H9 (cell line): Measurements from ENCODE around the gene LBHD2. TPM values are rescaled to one million over a fixed set of nuclear protein-coding genes. Genes with fewer than 3 reads are reported as not detected.

Source experiments
- DNase-seq: peaks from one replicate; pipeline ENCODE4 v3.0.0-alpha.2; 2017
- H2AFZ ChIP-seq: one replicate; pipeline ENCODE4 v1.6.1; 2013; ENCODE audit warnings: mild to moderate bottlenecking, low read length, control low read depth, moderate library complexity
- H2AK5ac ChIP-seq: 2 replicates; pipeline ENCODE4 v1.6.1; 2013; ENCODE audit warnings: low read length, control low read depth, mixed read lengths; ENCODE audit not compliant: insufficient read length
- H2BK120ac ChIP-seq: one replicate; pipeline ENCODE4 v1.6.1; 2013; ENCODE audit warnings: low read depth, mild to moderate bottlenecking, low read length, control low read depth, inconsistent platforms; ENCODE audit not compliant: poor library complexity, severe bottlenecking
- H2BK12ac ChIP-seq: 2 replicates; pipeline ENCODE4 v1.6.1; 2013; ENCODE audit warnings: low read length, control low read depth, mixed read lengths, low read depth; ENCODE audit not compliant: insufficient read length
- H2BK15ac ChIP-seq: 2 replicates; pipeline ENCODE4 v1.6.1; 2013; ENCODE audit warnings: low read depth, low read length, control low read depth
- H2BK20ac ChIP-seq: one replicate; pipeline ENCODE4 v1.6.1; 2013; ENCODE audit warnings: low read depth, mild to moderate bottlenecking, low read length, control low read depth, inconsistent platforms; ENCODE audit not compliant: poor library complexity, severe bottlenecking
- H2BK5ac ChIP-seq: 2 replicates; pipeline ENCODE4 v1.6.1; 2013; ENCODE audit warnings: low read length, control low read depth, mixed read lengths; ENCODE audit not compliant: insufficient read length
- H3K14ac ChIP-seq: 2 replicates; pipeline ENCODE4 v1.6.1; 2013; ENCODE audit warnings: low read length, control low read depth; ENCODE audit not compliant: insufficient read depth
- H3K18ac ChIP-seq: 2 replicates; pipeline ENCODE4 v1.6.1; 2013; ENCODE audit warnings: low read depth, mild to moderate bottlenecking, mixed read lengths, low read length, control low read depth; ENCODE audit not compliant: insufficient read length
- H3K23ac ChIP-seq: 2 replicates; pipeline ENCODE4 v1.6.1; 2013; ENCODE audit warnings: low read length, control low read depth, mixed read lengths, low read depth; ENCODE audit not compliant: insufficient read length
- H3K23me2 ChIP-seq: 2 replicates; pipeline ENCODE4 v1.6.1; 2013; ENCODE audit warnings: low read depth, mild to moderate bottlenecking, mixed read lengths, low read length, control low read depth; ENCODE audit not compliant: insufficient read length, poor library complexity, severe bottlenecking
- H3K27ac ChIP-seq: 2 replicates; pipeline ENCODE4 v1.5.1; 2013; ENCODE audit warnings: low read length, control low read depth, mixed read lengths, low read depth; ENCODE audit not compliant: insufficient read length
- H3K27me3 ChIP-seq: 2 replicates; pipeline ENCODE4 v1.6.1; 2013; ENCODE audit warnings: low read length, control low read depth, inconsistent platforms; ENCODE audit not compliant: insufficient read depth
- H3K4ac ChIP-seq: 2 replicates; pipeline ENCODE4 v1.6.1; 2013; ENCODE audit warnings: low read depth, mild to moderate bottlenecking, control low read depth, inconsistent platforms, low read length, moderate library complexity
- H3K4me1 ChIP-seq: 2 replicates; pipeline ENCODE4 v1.6.1; 2013; ENCODE audit warnings: low read length, control low read depth, inconsistent platforms; ENCODE audit not compliant: insufficient read depth
- H3K4me2 ChIP-seq: 2 replicates; pipeline ENCODE4 v1.6.1; 2013; ENCODE audit warnings: low read length, control low read depth, mixed read lengths; ENCODE audit not compliant: insufficient read length, insufficient read depth
- H3K56ac ChIP-seq: 2 replicates; pipeline ENCODE4 v1.6.1; 2013; ENCODE audit warnings: low read depth, mild to moderate bottlenecking, mixed read lengths, low read length, control low read depth; ENCODE audit not compliant: insufficient read length
- H3K79me1 ChIP-seq: 2 replicates; pipeline ENCODE4 v1.6.1; 2013; ENCODE audit warnings: low read depth, mild to moderate bottlenecking, moderate library complexity, low read length, control low read depth, inconsistent platforms; ENCODE audit not compliant: insufficient read depth, poor library complexity, severe bottlenecking
- H3K79me2 ChIP-seq: 2 replicates; pipeline ENCODE4 v1.6.1; 2013; ENCODE audit warnings: low read length, control low read depth, inconsistent platforms; ENCODE audit not compliant: insufficient read depth
- H3K9ac ChIP-seq: 2 replicates; pipeline ENCODE4 v1.6.1; 2013; ENCODE audit warnings: low read length, control low read depth, mixed read lengths; ENCODE audit not compliant: insufficient read length; ENCODE audit errors: extremely low read depth
- H3K9me3 ChIP-seq: one replicate; pipeline ENCODE4 v1.6.1; 2013; ENCODE audit warnings: low read depth, low read length, inconsistent platforms; ENCODE audit not compliant: control insufficient read depth
- H3T11ph ChIP-seq: one replicate; pipeline ENCODE4 v1.6.1; 2013; ENCODE audit warnings: mild to moderate bottlenecking, low read length, control low read depth, inconsistent platforms
- H4K20me1 ChIP-seq: one replicate; pipeline ENCODE4 v1.6.1; 2013; ENCODE audit not compliant: control insufficient read depth, insufficient read length, insufficient read depth
- H4K5ac ChIP-seq: 2 replicates; pipeline ENCODE4 v1.6.1; 2013; ENCODE audit warnings: low read depth, mild to moderate bottlenecking, mixed read lengths, low read length, control low read depth; ENCODE audit not compliant: insufficient read length
- H4K8ac ChIP-seq: replicated peaks from 2 replicates; pipeline ENCODE4 v1.6.1; 2013; ENCODE audit warnings: low read length, control low read depth, mixed read lengths, low read depth; ENCODE audit not compliant: insufficient read length
- H4K91ac ChIP-seq: 2 replicates; pipeline ENCODE4 v1.6.1; 2013; ENCODE audit warnings: low read depth, mild to moderate bottlenecking, moderate library complexity, mixed read lengths, low read length, control low read depth; ENCODE audit not compliant: insufficient read length
- H3K27ac Mint-ChIP-seq, 3 experiments: 2 replicates in 2 of 3; 3 replicates in 1 of 3; pipeline ENCODE4 v1.8.0; 2020 to 2021; ENCODE audit warnings: mixed read lengths in 3 of 3, mild to moderate bottlenecking in 1 of 3, moderate library complexity in 1 of 3
- H3K27me3 Mint-ChIP-seq: 2 replicates; pipeline ENCODE4 v1.8.0; 2021; ENCODE audit warnings: low read depth, mild to moderate bottlenecking, moderate library complexity, mixed read lengths
- H3K36me3 Mint-ChIP-seq, 3 experiments: 2 replicates in 2 of 3; 3 replicates in 1 of 3; pipeline ENCODE4 v1.8.0; 2020 to 2021; ENCODE audit warnings: low read depth in 3 of 3, mixed read lengths in 3 of 3; ENCODE audit not compliant: insufficient read depth in 1 of 3
- H3K4me1 Mint-ChIP-seq, 2 experiments: 2 replicates each; pipeline ENCODE4 v1.8.0; 2020; ENCODE audit warnings: mixed read lengths in 2 of 2
- H3K4me3 Mint-ChIP-seq, 2 experiments: 2 replicates in 1 of 2; 3 replicates in 1 of 2; pipeline ENCODE4 v1.8.0; 2020 to 2021; ENCODE audit warnings: mild to moderate bottlenecking in 2 of 2, mixed read lengths in 2 of 2, moderate library complexity in 1 of 2
- H3K9me3 Mint-ChIP-seq, 2 experiments: 2 replicates in 1 of 2; 3 replicates in 1 of 2; pipeline ENCODE4 v1.8.0; 2020; ENCODE audit warnings: mild to moderate bottlenecking in 2 of 2, mixed read lengths in 2 of 2, moderate library complexity in 1 of 2
- CTCF ChIP-seq: fragments of 200-600 bp; sonication (generic); conservative IDR thresholded peaks from 3 replicates; pipeline ENCODE4 v1.8.0; 2021; ENCODE audit warnings: antibody characterized with exemption, mild to moderate bottlenecking
- WGBS: extraction: QIAGEN DNeasy Blood & Tissue Kit; methylation state at CpG from one replicate; pipeline ENCODE4 v1.1.7; 2013; ENCODE audit warnings: missing lambda C conversion rate, low lambda C conversion rate, mixed read lengths; ENCODE audit not compliant: insufficient read length; ENCODE audit errors: extremely low coverage; 5-methylcytosine and 5-hydroxymethylcytosine counted together
- total RNA-seq: library from RNA; stranded (reverse); gene quantifications from 2 replicates; pipeline ENCODE4 v1.2.1, GENCODE V29; 2021

The LBHD2 gene
- total RNA-seq, 1 experiment from 2014 or later, result not detected

DNA sequence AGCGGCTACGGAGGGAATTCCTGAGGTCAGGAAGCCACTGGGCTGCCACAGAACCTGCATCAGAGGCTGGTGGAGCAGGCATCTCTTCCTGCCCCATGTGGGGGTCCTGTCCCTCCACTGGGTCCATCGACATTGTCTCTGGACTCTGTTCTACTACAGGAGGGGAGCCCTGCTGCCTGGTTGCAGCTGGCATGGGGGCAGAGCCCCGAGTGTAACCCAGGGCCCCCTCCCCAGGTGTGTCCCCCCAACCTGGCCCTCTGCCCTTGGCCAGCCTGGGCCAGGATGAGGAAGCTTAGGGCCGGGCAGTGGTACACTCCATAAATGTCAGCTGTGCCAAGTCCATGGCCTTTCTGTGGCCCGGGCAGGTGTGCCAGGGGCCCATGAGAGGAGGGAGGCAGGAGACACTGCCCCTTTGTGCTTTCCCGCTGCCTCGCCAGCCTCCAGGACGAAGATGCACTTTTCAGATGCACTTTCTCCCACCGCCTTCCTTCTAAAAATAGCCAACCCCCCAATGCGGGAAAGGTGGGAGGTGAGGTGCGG lies 6.5 kb downstream of the LBHD2 start:
- H3K4me3 Mint-ChIP-seq, result peak overlapping the region; percentile 56 to 73

More for the DNA sequence above, 6.5 kb downstream of the LBHD2 start:
- Histone ChIP-seq H2BK15ac (no peak overlapping the region), H3K27ac (no peak overlapping the region), H3K4me2 (peak overlapping the region; percentile 45), H3K18ac (no peak overlapping the region), H3K9ac (no peak overlapping the region), H3K4me1 (no peaks in the 10 kb centered on the region; the same call in 1 of the 2 replicates), H4K5ac (no peak overlapping the region), H2BK120ac (no peak overlapping the region), H3K27me3 (no peaks in the 10 kb centered on the region; the same call in 1 of the 2 replicates), H3K79me1 (no peaks in the 10 kb centered on the region), H3K79me2 (no peaks in the 10 kb centered on the region), H2BK12ac (no peak overlapping the region), H3K14ac (no peak overlapping the region), H2BK5ac (no peak overlapping the region), H3T11ph (no peak overlapping the region), H3K56ac (no peak overlapping the region), H2AK5ac (no peak overlapping the region), H3K4ac (no peak overlapping the region), H3K9me3 (no peaks in the 10 kb centered on the region), H4K91ac (no peak overlapping the region), H3K23me2 (peaks cover 4% of the 10 kb centered on the region), H4K8ac (no peak overlapping the region), H2AFZ (no peak overlapping the region), H2BK20ac (no peak overlapping the region), H4K20me1 (no peaks in the 10 kb centered on the region), H3K23ac (no peak overlapping the region)
- Mint-ChIP-seq H3K4me1 (peaks cover 7 to 23% of the 10 kb centered on the region in 2 experiments), H3K36me3 (no peaks in the 10 kb centered on the region), H3K27ac (no peak overlapping the region), H3K9me3 (no peaks in the 10 kb centered on the region), H3K27me3 (peaks cover 9% of the 10 kb centered on the region)
- DNase-seq, result no peak
- no peak for TF ChIP-seq CTCF
- WGBS, result no CpG with 5 or more reads among the region's 12 CpGs
